GM23248 (cell line): ENCODE data around the gene DCANP1.

Experiments used
- EZH2 ChIP-seq: fragments of 200-600 bp; sonication (generic); IDR thresholded peaks from 2 replicates; pipeline ENCODE4 v1.6.1; 2018; ENCODE audit warnings: antibody characterized with exemption, mild to moderate bottlenecking; ENCODE audit not compliant: insufficient read depth, poor library complexity, severe bottlenecking
- EZH2phosphoT487 ChIP-seq: fragments of 200-600 bp; sonication (generic); IDR thresholded peaks from 2 replicates; pipeline ENCODE4 v1.6.1; 2018; ENCODE audit warnings: antibody characterized with exemption, moderate library complexity, mild to moderate bottlenecking, low read depth; ENCODE audit not compliant: insufficient read depth

DNA sequence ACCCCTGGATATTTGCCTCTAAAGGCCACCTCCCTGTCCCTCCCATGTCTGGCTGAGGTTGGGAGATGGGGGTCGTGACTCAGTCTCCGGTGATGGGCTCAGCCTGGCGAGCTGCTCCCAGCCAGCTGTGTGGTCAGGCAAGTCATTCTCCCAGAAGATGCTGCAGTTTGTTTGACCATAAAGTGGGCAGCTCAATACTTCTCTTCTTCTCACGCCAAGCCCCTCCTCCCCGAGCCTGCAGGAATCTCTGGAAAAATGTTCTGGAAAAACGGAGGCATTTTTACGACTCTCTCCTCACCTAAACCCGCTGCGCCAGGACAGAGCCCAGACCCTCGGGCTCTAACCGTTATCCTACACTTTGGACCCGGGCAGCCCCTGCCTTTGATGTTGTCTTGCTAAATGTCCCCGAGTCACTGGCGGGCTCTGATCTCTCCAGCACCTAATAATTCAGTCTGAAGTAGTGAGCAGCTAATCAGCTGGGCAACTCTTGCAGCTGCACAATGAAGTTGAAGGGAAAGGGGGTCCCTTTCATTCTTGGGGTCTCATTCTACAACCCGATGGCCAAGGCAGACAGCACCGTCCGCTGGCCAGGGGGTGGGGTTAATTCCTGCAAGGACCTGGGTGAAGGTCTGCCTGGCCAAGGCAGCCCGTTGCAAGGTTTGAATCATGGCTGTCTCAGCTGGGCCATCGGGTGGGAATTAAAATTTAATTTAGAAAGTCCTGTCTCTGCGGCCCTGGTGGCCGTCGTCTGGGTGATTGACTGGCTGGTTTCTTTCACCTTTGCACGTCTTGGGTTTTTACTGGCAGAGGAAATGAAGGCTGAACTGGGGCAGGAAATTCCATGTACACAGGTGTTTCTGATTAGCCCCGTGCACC lies 12.3 kb downstream of the DCANP1 start:
- no peak for TF ChIP-seq EZH2phosphoT487
- TF ChIP-seq EZH2, result no peak
